Endometrial microvascular endothelial cells (primary cell): ENCODE results near the gene PPCDC. TPM values are rescaled to one million over a fixed set of nuclear protein-coding genes. Genes with fewer than 3 reads are reported as not detected.
"Not testable (repeated sequence)": the region's sequence is repeated elsewhere in the genome, so short reads cannot be mapped to it uniquely, and the experiment has no call there.

Experiments used
- in situ Hi-C: cut with HindIII; loops from 2 replicates; pipeline ENCODE4 v1.10.0; 2017; ENCODE audit warnings: low sequenced_read_pairs, low pct_unique_long_range_greater_than_20kb; ENCODE audit errors: inconsistent ontology term
- total RNA-seq: library from RNA; depleted of rRNA; stranded (reverse); fragments of >200 nt; gene quantifications from one replicate; pipeline ENCODE4 v1.2.3, GENCODE V29; 2015; ENCODE audit errors: inconsistent ontology term

PPCDC gene
- total RNA-seq, 1 donor from 2014 or later, result 29.0 TPM

GRCh38 chr15:75062706-75063105, 39.3 kb downstream of the PPCDC start:
- in situ Hi-C loops, result no loop called here

- in situ Hi-C loops, result no loop called here
These were observed 39.9 kb downstream of the PPCDC start for GRCh38 chr15:75063338-75063737.

GRCh38 chr15:75063889-75064288, 40.5 kb downstream of the PPCDC start:
- in situ Hi-C loops, result no loop called here

- in situ Hi-C loops, result no loop called here
These were observed 41.5 kb downstream of the PPCDC start for GRCh38 chr15:75064846-75065245.

- in situ Hi-C loops, result no loop called here
These were observed 42.1 kb downstream of the PPCDC start for GRCh38 chr15:75065467-75065850.

- in situ Hi-C loops, result no loop called here
These were observed 42.6 kb downstream of the PPCDC start for GRCh38 chr15:75065851-75066509.

- in situ Hi-C loops, result no loop called here
These were observed 43.9 kb downstream of the PPCDC start for GRCh38 chr15:75067123-75067830.

GRCh38 chr15:75068748-75069147, 45.4 kb downstream of the PPCDC start:
- in situ Hi-C loops, result no loop called here

GRCh38 chr15:75069301-75069925, 46.0 kb downstream of the PPCDC start:
- in situ Hi-C loops, result no loop called here

- in situ Hi-C loops, result no loop called here
These were observed 47.3 kb downstream of the PPCDC start for GRCh38 chr15:75070674-75071073.

GRCh38 chr15:75073197-75073596, 49.8 kb downstream of the PPCDC start:
- in situ Hi-C loops, result no loop called here

- in situ Hi-C loops, result no loop called here
These were observed 52.9 kb downstream of the PPCDC start for GRCh38 chr15:75076277-75076676.

- in situ Hi-C loops, result not testable (repeated sequence)
These were observed 54.2 kb downstream of the PPCDC start for GRCh38 chr15:75077551-75077961.

GRCh38 chr15:75081150-75081549, 57.8 kb downstream of the PPCDC start:
- in situ Hi-C loops, result no loop called here

GRCh38 chr15:75082689-75083088, 59.3 kb downstream of the PPCDC start:
- in situ Hi-C loops, result no loop called here

- in situ Hi-C loops, result not testable (repeated sequence)
These were observed 62.3 kb downstream of the PPCDC start for GRCh38 chr15:75085708-75086107.

GRCh38 chr15:75089456-75090387, 66.3 kb downstream of the PPCDC start:
- in situ Hi-C loops, result no loop called here

- in situ Hi-C loops, result no loop called here
These were observed 67.0 kb downstream of the PPCDC start for GRCh38 chr15:75090388-75090734.

GRCh38 chr15:75091814-75092213, 68.4 kb downstream of the PPCDC start:
- in situ Hi-C loops, result no loop called here
